Fibroblast of mammary gland (primary cell): ENCODE results near the gene CDH23.

Experiments
- DNase-seq: peaks from one replicate; pipeline ENCODE4 v3.0.0-alpha.2; 2010; ENCODE audit warnings: low read depth
- H3K4me3 ChIP-seq: 2 replicates; pipeline ENCODE4 v1.5.1; 2011; ENCODE audit warnings: low read depth, mild to moderate bottlenecking, low read length, moderate library complexity; ENCODE audit not compliant: control insufficient read depth
- CTCF ChIP-seq: conservative IDR thresholded peaks from 2 replicates; pipeline ENCODE4 v1.5.1; 2011; ENCODE audit warnings: low read depth, low read length, inconsistent platforms; ENCODE audit not compliant: control insufficient read depth, insufficient read depth

Gene CDH23

GRCh38 chr10:71502190-71502589 is 105.5 kb downstream of the CDH23 start:
- H3K4me3 ChIP-seq: no peak overlapping the region
- TF ChIP-seq CTCF: no peak
- DNase-seq: no peak

GRCh38 chr10:71502851-71503250 is 106.1 kb downstream of the CDH23 start:
- no peak for DNase-seq
- H3K4me3 ChIP-seq: no peak overlapping the region
- no peak for TF ChIP-seq CTCF

DNA sequence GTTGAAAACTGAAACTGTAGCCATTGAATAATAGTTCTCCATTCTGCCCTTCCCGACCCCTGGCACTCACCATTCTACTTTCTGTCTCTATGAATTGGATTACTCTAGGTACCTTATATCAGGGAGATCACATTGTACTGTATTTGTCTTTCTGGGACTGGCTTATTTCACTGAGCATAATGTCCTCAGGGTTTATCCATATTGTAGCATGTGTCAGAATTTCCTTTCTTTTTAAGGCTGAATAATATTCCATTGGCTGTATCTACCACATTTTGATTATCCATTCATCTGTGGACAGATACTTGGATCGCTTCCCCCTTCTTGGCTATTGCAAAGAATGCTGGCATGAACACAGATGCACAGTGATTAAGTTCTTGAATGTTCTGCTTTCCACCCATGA is 107.4 kb downstream of the CDH23 start:
- no peak for TF ChIP-seq CTCF
- H3K4me3 ChIP-seq: no peak overlapping the region
- DNase-seq: no peak

DNA sequence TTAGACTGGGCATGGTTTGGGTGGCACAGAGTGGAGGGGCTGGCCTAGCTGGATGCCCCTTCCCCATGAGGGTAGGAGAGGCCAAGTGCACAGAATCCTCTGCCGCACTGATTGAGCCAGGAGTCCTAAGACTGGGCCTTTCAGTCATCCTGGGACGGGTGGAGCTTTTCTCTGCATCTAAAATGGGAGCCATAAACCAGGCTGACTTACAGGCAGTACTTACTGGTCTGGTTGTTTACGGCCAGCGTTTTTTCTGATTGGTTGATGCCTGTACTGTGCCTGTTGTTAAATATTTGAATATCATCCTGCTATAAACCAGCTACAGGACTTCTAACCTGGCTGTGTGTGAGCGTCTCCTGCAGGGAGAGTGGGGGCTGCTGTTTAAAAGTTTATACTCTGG is 107.8 kb downstream of the CDH23 start:
- DNase-seq: no peak
- no peak overlapping the region for H3K4me3 ChIP-seq
- no peak for TF ChIP-seq CTCF

- TF ChIP-seq CTCF: no peak
- H3K4me3 ChIP-seq: no peak overlapping the region
- no peak for DNase-seq
Observed at GRCh38 chr10:71505862-71506261, 109.1 kb downstream of the CDH23 start.

DNA sequence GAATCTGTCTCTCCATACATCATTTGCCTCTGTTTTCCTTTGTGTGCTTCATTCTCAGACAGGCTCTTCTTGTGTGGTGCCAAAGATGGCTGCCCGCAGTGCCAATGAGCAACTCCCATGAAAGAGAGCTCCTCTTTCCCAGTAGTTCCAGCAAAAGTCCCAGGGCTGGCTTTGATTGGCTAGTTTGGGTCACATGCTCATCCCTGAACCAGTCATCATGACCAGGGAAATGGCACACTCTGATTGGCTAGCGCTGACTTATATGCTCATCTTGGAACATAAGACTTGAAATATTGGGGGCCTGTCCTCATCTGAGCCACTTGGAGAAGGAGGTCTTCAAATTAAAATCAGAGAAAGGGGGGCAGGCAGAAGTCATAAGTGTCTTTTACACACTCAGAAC is 112.7 kb downstream of the CDH23 start:
- H3K4me3 ChIP-seq: no peak overlapping the region
- DNase-seq: peak; percentile 4
- TF ChIP-seq CTCF: no peak

DNA sequence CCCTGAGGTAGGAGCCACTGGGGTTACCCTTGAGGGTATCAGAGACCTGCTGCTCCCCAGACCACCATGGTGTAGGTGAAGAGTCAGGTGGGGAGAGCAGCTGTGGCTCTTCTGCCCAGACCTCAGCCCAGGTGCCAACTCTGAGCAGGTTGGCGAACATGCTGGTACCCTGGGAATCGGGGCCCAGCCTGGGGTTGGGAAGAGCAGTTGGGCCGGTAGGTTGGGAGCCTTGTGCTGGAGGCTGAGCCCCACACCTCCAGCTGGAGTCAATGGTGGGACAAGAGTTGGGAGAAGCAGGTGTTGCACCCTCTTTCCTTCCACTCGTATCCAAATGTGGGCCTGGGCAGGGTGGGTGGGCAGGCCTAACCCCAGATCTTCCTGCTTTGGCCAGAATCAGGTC is 114.5 kb downstream of the CDH23 start:
- no peak overlapping the region for H3K4me3 ChIP-seq

More for the DNA sequence above, 114.5 kb downstream of the CDH23 start:
- TF ChIP-seq CTCF: no peak
- DNase-seq: no peak
